ENCODE measurements around the gene PTPRH.
"Not testable (repeated sequence)": the region's sequence is repeated elsewhere in the genome, so short reads cannot be mapped to it uniquely, and the experiment has no call there.

DNA sequence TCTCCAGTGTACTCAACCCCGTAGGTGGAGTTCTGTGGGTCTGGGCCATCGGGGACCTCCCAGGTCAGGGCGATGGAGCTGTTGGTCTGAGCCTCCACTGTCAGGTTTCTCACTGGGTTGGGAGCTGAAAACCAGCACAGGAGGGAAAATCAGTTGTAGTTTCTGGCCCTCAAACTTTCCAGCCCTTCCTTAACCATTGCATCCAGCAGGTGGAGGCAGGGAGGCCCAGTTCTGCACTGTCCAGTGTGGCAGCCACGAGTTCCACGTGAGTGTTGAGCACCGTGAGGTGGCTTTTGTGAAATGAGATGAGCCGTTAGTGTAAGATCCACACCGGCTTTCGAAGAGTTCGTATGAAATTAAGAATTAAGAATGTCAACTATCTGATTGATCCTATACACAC is 7.1 kb downstream of the PTPRH start:
- TF ChIP-seq, protein P1, sequence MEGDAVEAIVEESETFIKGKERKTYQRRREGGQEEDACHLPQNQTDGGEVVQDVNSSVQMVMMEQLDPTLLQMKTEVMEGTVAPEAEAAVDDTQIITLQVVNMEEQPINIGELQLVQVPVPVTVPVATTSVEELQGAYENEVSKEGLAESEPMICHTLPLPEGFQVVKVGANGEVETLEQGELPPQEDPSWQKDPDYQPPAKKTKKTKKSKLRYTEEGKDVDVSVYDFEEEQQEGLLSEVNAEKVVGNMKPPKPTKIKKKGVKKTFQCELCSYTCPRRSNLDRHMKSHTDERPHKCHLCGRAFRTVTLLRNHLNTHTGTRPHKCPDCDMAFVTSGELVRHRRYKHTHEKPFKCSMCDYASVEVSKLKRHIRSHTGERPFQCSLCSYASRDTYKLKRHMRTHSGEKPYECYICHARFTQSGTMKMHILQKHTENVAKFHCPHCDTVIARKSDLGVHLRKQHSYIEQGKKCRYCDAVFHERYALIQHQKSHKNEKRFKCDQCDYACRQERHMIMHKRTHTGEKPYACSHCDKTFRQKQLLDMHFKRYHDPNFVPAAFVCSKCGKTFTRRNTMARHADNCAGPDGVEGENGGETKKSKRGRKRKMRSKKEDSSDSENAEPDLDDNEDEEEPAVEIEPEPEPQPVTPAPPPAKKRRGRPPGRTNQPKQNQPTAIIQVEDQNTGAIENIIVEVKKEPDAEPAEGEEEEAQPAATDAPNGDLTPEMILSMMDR (IDR thresholded peaks at IDR 0.05 in 8 of 11, conservative IDR thresholded peaks at IDR 0.05 in 3 of 11), result peak in 1 of 11 experiments; percentile 27
- TF ChIP-seq POLR2A (IDR thresholded peaks at IDR 0.05), result not testable (repeated sequence)

Measured in spleen (tissue), 7 donors.